Uterus (tissue), 2 donors: ENCODE results near the gene GCK.

Source experiments
- CTCF ChIP-seq, 4 experiments: fragments of 200-600 bp in 2 of 4; fragments of 450-650 bp in 2 of 4; sonication (generic) in 2 of 4; IDR thresholded peaks; one replicate each; pipeline ENCODE4 v1.5.1; 2016 to 2019; ENCODE audit warnings: antibody characterized with exemption in 4 of 4, mild to moderate bottlenecking in 2 of 4, moderate library complexity in 1 of 4
- POLR2A ChIP-seq, 2 donors: fragments of 450-650 bp; IDR thresholded peaks; one replicate each; pipeline ENCODE4 v1.6.1; 2016; ENCODE audit warnings: antibody characterized with exemption in 2 of 2, mild to moderate bottlenecking in 1 of 2, moderate library complexity in 1 of 2

- no peak for TF ChIP-seq CTCF (IDR thresholded peaks at IDR 0.05)
- TF ChIP-seq POLR2A (IDR thresholded peaks at IDR 0.05): no peak
These were observed 26.3 kb downstream of the GCK start for GRCh38 chr7:44162785-44163395.
